Adrenal gland (tissue), 12 donors: ENCODE measurements around the gene RGS17. TPM values are rescaled to one million over a fixed set of nuclear protein-coding genes. Genes with fewer than 3 reads are reported as not detected.

Experiments used
- DNase-seq, 7 donors: peaks; one replicate each; pipeline ENCODE4 v3.0.0-alpha.2; 2019 to 2020
- H3K27ac ChIP-seq, 5 donors: fragments of 200-600 bp; sonication (generic) in 4 of 5; 1 replicate in 3 of 5; 2 replicates in 2 of 5; pipeline versions ENCODE4 v1.5.1 to v1.8.0; 2016 to 2020; ENCODE audit warnings: mild to moderate bottlenecking in 1 of 5
- H3K27me3 ChIP-seq: fragments of 200-600 bp; 2 replicates; pipeline ENCODE4 v1.8.0; 2021
- H3K36me3 ChIP-seq, 2 donors: fragments of 200-600 bp; replicated peaks in 1 of 2; 1 replicate in 1 of 2; 2 replicates in 1 of 2; pipeline versions ENCODE4 v1.5.1 to v1.8.0; 2018 to 2022
- H3K4me1 ChIP-seq, 2 donors: fragments of 200-600 bp; replicated peaks in 1 of 2; 1 replicate in 1 of 2; 2 replicates in 1 of 2; pipeline versions ENCODE4 v1.5.1 to v1.8.0; 2018 to 2021
- H3K4me3 ChIP-seq, 4 donors: fragments of 200-600 bp; sonication (generic) in 3 of 4; one replicate each; pipeline ENCODE4 v1.5.1; 2016 to 2018
- H3K9me3 ChIP-seq, 3 donors: fragments of 200-600 bp; sonication (generic) in 1 of 3; replicated peaks in 1 of 3; 1 replicate in 2 of 3; 2 replicates in 1 of 3; pipeline versions ENCODE4 v1.5.1 to v1.8.0; 2016 to 2021
- POLR2A ChIP-seq, 2 donors: fragments of 450-650 bp; IDR thresholded peaks; one replicate each; pipeline ENCODE4 v1.6.1; 2017; ENCODE audit warnings: antibody characterized with exemption in 2 of 2, mild to moderate bottlenecking in 2 of 2, moderate library complexity in 1 of 2
- WGBS, 4 donors: extraction: QIAGEN DNeasy Blood & Tissue Kit in 2 of 4; methylation state at CpG; one replicate each; pipeline versions ENCODE4 v1.1.5 to v1.1.7; 2013 to 2017; 5-methylcytosine and 5-hydroxymethylcytosine counted together
- intact Hi-C, 2 donors: fragments of 100-400 bp; cut with DNase I; formaldehyde crosslinking; loops; one replicate each; pipeline versions ENCODE4 v1.14.1 to v1.15.0; 2022 to 2023
- polyA plus RNA-seq, 3 donors: library from polyadenylated mRNA; stranded (reverse); fragments of 200-250 nt in 2 of 3; fragments of 350-450 nt in 1 of 3; fragmentation: Illumina TruSeq in 1 of 3; extraction: RNeasy Lipid Tissue Mini Kit (QIAGEN cat#74804) in 1 of 3; gene quantifications; one replicate each; pipeline ENCODE4 v1.2.3, GENCODE V29; 2013 to 2014
- total RNA-seq, 9 donors: library from RNA; depleted of rRNA in 4 of 9; stranded (reverse); fragments of >200 nt in 4 of 9; fragments of 120-200 nt in 1 of 9; fragmentation: NEBNext Ultra II Directional in 1 of 9; extraction: Animal tissue kit (Norgen Biotek cat#: 25700) in 1 of 9; gene quantifications; one replicate each; pipeline versions ENCODE4 v1.1.0 to v1.2.4, GENCODE V29; 2013 to 2023
- TF ChIP-seq, protein P1 (sequence below), 6 experiments: fragments of 450-650 bp in 4 of 6; fragments of 200-600 bp in 2 of 6; sonication (generic) in 1 of 6; IDR thresholded peaks; 1 replicate in 5 of 6; 2 replicates in 1 of 6; pipeline versions ENCODE4 v1.5.1 to v1.8.0; 2016 to 2021; ENCODE audit warnings: antibody characterized with exemption in 6 of 6, mild to moderate bottlenecking in 2 of 6, moderate library complexity in 1 of 6
- donor health status: healthy with polysubstance abuse.
- donor health status: Bipolar disorder and iron deficiency.
- donor health status: DM: yes; HTN: yes; CAD: no.
- donor health status: DM: no; HTN: no; CAD: no.
- donor health status: DM: no; HTN: no; CAD: no.
- donor health status: DM: yes; HTN: yes; CAD: no.

RGS17 gene
- total and polyA plus RNA-seq, 12 donors = under 0.01 to 0.83 (median 0.16) TPM; not detected in 5

DNA sequence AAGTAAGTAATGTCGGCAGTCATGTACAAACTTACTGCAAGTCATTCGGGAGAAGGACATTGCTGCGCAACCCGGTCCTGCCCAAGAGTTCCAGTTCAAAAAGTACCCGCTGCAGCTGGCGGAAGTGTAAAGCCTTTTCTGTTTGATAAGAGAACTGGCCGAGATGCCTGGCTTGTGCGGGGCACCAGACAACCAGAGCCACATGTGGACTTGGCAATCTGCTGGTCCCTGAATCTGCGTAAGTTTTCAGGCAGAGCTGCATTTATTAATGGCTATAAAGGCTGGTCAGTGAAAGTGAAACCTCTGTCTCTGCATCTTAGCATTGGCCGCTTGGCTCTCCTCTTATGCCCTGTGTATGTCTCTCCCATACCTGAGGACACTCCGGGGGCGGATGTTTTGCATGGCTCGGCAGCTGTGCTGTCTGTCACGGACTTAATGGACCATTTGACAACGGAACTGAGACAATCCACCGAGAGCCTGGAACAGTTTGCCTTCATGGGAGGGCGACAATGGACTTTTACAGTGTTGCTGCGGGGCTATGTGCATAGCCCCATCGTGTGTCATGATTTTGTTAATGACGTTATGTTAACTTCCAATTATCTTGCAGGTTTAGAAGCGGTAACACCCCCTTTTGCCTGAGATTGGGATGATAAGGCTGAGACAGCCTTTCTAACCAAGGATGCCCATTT is 19.8 kb upstream of the RGS17 start:
- Histone ChIP-seq H3K27ac (no peak overlapping the region), H3K27me3 (no peaks in the 10 kb centered on the region), H3K4me3 (no peak overlapping the region), H3K36me3 (no peaks in the 10 kb centered on the region), H3K9me3 (no peaks in the 10 kb centered on the region), H3K4me1 (no peaks in the 10 kb centered on the region)
- intact Hi-C loops = no loop called here
- WGBS, 4 donors = 48 to 81% (median 61%) methylated on average over 15 to 21 of the region's 21 CpGs
- DNase-seq = no peak
- TF ChIP-seq, protein P1, sequence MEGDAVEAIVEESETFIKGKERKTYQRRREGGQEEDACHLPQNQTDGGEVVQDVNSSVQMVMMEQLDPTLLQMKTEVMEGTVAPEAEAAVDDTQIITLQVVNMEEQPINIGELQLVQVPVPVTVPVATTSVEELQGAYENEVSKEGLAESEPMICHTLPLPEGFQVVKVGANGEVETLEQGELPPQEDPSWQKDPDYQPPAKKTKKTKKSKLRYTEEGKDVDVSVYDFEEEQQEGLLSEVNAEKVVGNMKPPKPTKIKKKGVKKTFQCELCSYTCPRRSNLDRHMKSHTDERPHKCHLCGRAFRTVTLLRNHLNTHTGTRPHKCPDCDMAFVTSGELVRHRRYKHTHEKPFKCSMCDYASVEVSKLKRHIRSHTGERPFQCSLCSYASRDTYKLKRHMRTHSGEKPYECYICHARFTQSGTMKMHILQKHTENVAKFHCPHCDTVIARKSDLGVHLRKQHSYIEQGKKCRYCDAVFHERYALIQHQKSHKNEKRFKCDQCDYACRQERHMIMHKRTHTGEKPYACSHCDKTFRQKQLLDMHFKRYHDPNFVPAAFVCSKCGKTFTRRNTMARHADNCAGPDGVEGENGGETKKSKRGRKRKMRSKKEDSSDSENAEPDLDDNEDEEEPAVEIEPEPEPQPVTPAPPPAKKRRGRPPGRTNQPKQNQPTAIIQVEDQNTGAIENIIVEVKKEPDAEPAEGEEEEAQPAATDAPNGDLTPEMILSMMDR (IDR thresholded peaks at IDR 0.05) = no peak
- no peak for TF ChIP-seq POLR2A (IDR thresholded peaks at IDR 0.05)

DNA sequence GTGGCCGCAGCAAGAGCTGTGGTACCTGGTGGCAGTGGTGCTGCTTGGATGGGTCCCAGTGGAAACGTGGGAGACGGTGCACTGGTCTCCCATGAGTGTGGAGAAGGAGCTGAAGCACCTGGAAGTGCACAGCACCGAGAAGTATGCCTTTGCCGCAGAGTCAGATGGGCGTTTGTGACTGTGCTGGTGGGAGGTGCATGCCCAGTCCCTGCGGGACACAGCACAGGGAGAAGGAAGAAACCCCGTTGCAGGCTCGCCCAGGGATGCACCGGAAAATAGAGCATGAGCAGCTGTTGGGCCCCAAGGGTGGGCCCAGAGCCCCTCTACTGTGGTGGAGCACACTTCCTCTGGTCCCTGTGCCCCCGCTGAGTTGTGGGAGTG is 19.3 kb upstream of the RGS17 start:
- Histone ChIP-seq H3K36me3 (no peaks in the 10 kb centered on the region), H3K27me3 (no peaks in the 10 kb centered on the region), H3K27ac (no peak overlapping the region), H3K4me3 (no peak overlapping the region), H3K4me1 (no peaks in the 10 kb centered on the region), H3K9me3 (no peaks in the 10 kb centered on the region)
- 80 to 87% (median 83%) methylated on average over 10 to 11 of the region's 11 CpGs for WGBS, 4 donors
- intact Hi-C loops = no loop called here
- TF ChIP-seq, protein P1 (IDR thresholded peaks at IDR 0.05) = no peak
- no peak for TF ChIP-seq POLR2A (IDR thresholded peaks at IDR 0.05)
- DNase-seq = no peak

DNA sequence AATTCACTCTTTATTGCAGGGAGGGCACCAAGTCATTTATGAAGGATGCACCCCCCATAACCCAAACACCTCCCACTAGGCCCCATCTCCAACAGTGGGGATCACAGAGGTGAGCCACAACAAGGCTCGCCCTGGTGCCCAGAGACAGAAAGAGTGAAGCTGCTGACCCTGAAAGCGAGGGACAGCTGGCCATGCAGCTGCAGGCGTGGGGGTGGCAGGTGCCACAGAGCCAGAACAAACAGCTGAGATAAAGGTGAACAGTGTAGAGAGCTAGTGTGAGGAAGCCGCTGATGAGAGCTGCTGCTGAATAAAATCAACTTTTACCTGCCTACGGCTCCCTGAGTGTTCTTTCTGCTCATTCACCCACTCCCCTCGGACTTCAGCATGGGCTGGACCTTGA is 18.8 kb upstream of the RGS17 start:
- H3K36me3 ChIP-seq = no peaks in the 10 kb centered on the region
- no peak overlapping the region for H3K4me3 ChIP-seq
- H3K9me3 ChIP-seq = no peaks in the 10 kb centered on the region
- 65 to 77% (median 71%) methylated on average over 6 of the region's 6 CpGs for WGBS, 4 donors
- H3K4me1 ChIP-seq = no peaks in the 10 kb centered on the region
- TF ChIP-seq POLR2A (IDR thresholded peaks at IDR 0.05) = no peak
- TF ChIP-seq, protein P1 (IDR thresholded peaks at IDR 0.05) = no peak
- intact Hi-C loops = no loop called here
- no peaks in the 10 kb centered on the region for H3K27me3 ChIP-seq
- no peak for DNase-seq
- no peak overlapping the region for H3K27ac ChIP-seq

DNA sequence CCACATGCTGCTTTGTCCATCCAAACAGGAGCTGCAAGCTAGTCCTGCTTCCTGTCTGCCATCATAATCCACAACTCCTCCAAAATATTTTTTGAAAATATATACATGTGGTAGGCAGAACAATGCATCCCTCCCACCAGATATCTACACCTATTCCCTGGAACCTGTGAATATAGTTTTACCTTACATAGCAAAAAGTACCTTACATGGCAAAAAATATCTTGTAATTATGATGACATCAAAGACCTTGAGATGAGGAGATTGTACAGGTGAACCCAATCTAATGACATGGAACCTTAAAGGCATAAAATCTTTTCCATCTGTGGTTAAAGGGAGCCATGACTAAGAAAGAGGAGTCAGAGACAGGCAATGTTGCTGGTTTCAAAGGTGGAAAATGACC is 15.3 kb upstream of the RGS17 start:
- no peak overlapping the region for H3K4me3 ChIP-seq
- no peak for DNase-seq
- TF ChIP-seq, protein P1 (IDR thresholded peaks at IDR 0.05) = no peak
- no peak for TF ChIP-seq POLR2A (IDR thresholded peaks at IDR 0.05)
- H3K4me1 ChIP-seq = no peaks in the 10 kb centered on the region
- H3K27ac ChIP-seq = no peak overlapping the region
- H3K9me3 ChIP-seq = no peaks in the 10 kb centered on the region
- intact Hi-C loops = no loop called here
- H3K27me3 ChIP-seq = no peaks in the 10 kb centered on the region
- H3K36me3 ChIP-seq = no peaks in the 10 kb centered on the region
